ENCODE measurements around the gene LY6G6F. TPM values are rescaled to one million over a fixed set of nuclear protein-coding genes. Genes with fewer than 3 reads are reported as not detected.

LY6G6F gene
- total and polyA plus RNA-seq, 2 experiments from 2014 or later: not detected

- H3K36me3 Mint-ChIP-seq (ENCODE audit: low read depth): peaks cover 8% of the 10 kb centered on the region; the same call in 2 of the 3 replicates
- DNase-seq (ENCODE audit: low spot score) (no peak), ATAC-seq (peak; percentile 41)
- Histone ChIP-seq H3K4me3 (peak overlapping the region; percentile 80), H3K36me3 (ENCODE audit: insufficient read depth) (no peaks in the 10 kb centered on the region), H3K27me3 (ENCODE audit: insufficient read depth) (no peaks in the 10 kb centered on the region), H3K27ac (ENCODE audit: low read depth) (peak overlapping the region; percentile 89; the same call in 1 of the 2 replicates), H2AFZ (peak overlapping the region; percentile 80), H3K4me2 (peak overlapping the region; percentile 86), H3K4me1 (ENCODE audit: insufficient read depth) (peaks cover 5% of the 10 kb centered on the region; the same call in 1 of the 2 replicates), H3F3A (replicated peaks; ENCODE audit: low read depth) (peaks cover 3% of the 10 kb centered on the region; the same call in 1 of the 2 replicates), H4K20me1 (replicated peaks; ENCODE audit: insufficient read depth) (peaks cover 3% of the 10 kb centered on the region; the same call in 1 of the 2 replicates), H3K9me2 (ENCODE audit: insufficient read depth) (no peaks in the 10 kb centered on the region), H3K79me2 (replicated peaks; ENCODE audit: insufficient read depth) (peaks cover 14% of the 10 kb centered on the region)
- TF ChIP-seq EZH2phosphoT487 (IDR thresholded peaks at IDR 0.05; ENCODE audit: unreplicated experiment) (no peak), NANOG (IDR thresholded peaks at IDR 0.05; ENCODE audit: borderline replicate concordance) (no peak)
- TF ChIP-seq, protein P1, sequence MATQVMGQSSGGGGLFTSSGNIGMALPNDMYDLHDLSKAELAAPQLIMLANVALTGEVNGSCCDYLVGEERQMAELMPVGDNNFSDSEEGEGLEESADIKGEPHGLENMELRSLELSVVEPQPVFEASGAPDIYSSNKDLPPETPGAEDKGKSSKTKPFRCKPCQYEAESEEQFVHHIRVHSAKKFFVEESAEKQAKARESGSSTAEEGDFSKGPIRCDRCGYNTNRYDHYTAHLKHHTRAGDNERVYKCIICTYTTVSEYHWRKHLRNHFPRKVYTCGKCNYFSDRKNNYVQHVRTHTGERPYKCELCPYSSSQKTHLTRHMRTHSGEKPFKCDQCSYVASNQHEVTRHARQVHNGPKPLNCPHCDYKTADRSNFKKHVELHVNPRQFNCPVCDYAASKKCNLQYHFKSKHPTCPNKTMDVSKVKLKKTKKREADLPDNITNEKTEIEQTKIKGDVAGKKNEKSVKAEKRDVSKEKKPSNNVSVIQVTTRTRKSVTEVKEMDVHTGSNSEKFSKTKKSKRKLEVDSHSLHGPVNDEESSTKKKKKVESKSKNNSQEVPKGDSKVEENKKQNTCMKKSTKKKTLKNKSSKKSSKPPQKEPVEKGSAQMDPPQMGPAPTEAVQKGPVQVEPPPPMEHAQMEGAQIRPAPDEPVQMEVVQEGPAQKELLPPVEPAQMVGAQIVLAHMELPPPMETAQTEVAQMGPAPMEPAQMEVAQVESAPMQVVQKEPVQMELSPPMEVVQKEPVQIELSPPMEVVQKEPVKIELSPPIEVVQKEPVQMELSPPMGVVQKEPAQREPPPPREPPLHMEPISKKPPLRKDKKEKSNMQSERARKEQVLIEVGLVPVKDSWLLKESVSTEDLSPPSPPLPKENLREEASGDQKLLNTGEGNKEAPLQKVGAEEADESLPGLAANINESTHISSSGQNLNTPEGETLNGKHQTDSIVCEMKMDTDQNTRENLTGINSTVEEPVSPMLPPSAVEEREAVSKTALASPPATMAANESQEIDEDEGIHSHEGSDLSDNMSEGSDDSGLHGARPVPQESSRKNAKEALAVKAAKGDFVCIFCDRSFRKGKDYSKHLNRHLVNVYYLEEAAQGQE (IDR thresholded peaks at IDR 0.05; ENCODE audit: unreplicated experiment): no peak
- no peaks in the 10 kb centered on the region for H3K9me3 Mint-ChIP-seq
- peak overlapping the region; percentile 95 for H3K27ac Mint-ChIP-seq
- peaks cover 10% of the 10 kb centered on the region for H3K4me1 Mint-ChIP-seq
- peak overlapping the region; percentile 96 for H3K4me3 Mint-ChIP-seq
- H3K27me3 Mint-ChIP-seq (ENCODE audit: insufficient read depth, low read depth, poor library complexity): peaks cover 10% of the 10 kb centered on the region
Observed at GRCh38 chr6:31702405-31702818, 4.3 kb upstream of the LY6G6F start.

DNA sequence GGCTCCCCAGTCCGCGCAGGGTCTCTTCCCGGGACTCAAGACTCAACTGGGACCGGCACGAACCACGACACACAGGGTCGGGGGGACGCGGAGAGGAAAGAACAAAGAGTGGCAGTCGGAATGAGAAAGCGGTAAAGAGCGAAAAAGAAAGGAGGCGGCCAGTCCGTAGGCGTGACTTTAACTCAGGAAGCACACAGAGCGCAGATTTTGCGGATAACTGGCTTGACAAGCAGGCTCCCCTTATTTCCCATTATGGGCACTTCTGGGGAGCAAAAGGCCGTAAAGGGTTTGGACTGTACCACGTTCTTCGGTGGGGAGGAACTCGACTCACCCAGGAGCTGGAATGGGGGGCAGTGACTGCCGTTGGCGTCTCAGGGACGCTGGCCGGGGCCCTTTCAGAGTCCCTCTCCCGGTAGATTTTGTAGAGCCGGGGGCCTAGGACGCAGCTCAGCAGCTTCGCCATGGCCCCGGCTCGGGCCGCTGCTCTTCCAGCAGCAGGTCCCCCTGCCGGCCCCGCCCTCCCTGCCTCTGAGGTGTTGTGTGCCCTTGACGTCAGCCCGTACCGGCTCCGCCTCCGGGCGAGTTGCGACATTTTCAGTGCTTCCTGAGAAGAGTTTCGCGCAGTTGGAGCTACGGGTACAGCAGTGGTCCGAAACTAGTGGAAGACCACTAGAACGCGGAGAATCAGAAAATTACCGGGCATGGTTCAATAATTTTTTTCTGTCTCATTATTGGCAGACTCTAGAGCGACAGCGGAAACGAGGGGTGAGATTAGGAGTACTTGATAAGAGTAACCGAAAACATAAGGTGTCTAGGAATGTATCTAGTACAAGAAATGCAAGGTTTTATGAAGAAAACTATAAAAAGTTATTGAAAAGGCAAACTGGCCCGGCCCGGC, 3.6 kb upstream of the LY6G6F start, which contains the start of gene ABHD16A:
Gene ABHD16A (minus strand): TSS at position 506 of the 898 bp plus-strand sequence. CDS start 43 bp downstream, at position 463.
- Histone ChIP-seq H3K36me3 (ENCODE audit: insufficient read depth) (no peaks in the 10 kb centered on the region), H2AFZ (peak within 1 kb of the TSS; percentile 90), H3K4me3 (peak within 1 kb of the TSS; percentile 80), H3K27me3 (ENCODE audit: insufficient read depth) (no peaks in the 10 kb centered on the region), H3K9me2 (ENCODE audit: insufficient read depth) (no peaks in the 10 kb centered on the region), H3K27ac (ENCODE audit: low read depth) (peak within 1 kb of the TSS; percentile 89), H4K20me1 (replicated peaks; ENCODE audit: insufficient read depth) (peaks cover 3% of the 10 kb centered on the region; the same call in 1 of the 2 replicates), H3K4me2 (peak within 1 kb of the TSS; percentile 86), H3F3A (replicated peaks; ENCODE audit: low read depth) (peaks cover 3% of the 10 kb centered on the region; the same call in 1 of the 2 replicates), H3K4me1 (ENCODE audit: insufficient read depth) (peaks cover 5% of the 10 kb centered on the region; the same call in 1 of the 2 replicates), H3K79me2 (replicated peaks; ENCODE audit: insufficient read depth) (peaks cover 14% of the 10 kb centered on the region)
- H3K27ac Mint-ChIP-seq: peak within 1 kb of the TSS; percentile 95
- H3K27me3 Mint-ChIP-seq (ENCODE audit: insufficient read depth, low read depth, poor library complexity): peaks cover 11% of the 10 kb centered on the region
- DNase-seq (ENCODE audit: low spot score) (peak; percentile 99), ATAC-seq (peak; percentile 95)
- H3K9me3 Mint-ChIP-seq: no peaks in the 10 kb centered on the region
- peak within 1 kb of the TSS; percentile 96 for H3K4me3 Mint-ChIP-seq
- peaks cover 4% of the 10 kb centered on the region; the same call in 2 of the 3 replicates for H3K36me3 Mint-ChIP-seq (ENCODE audit: low read depth)
- peaks cover 10% of the 10 kb centered on the region for H3K4me1 Mint-ChIP-seq
- TF ChIP-seq, protein P1 (IDR thresholded peaks at IDR 0.05; ENCODE audit: unreplicated experiment): no peak
- no peak for TF ChIP-seq JUNB (IDR thresholded peaks at IDR 0.05; ENCODE audit: unreplicated experiment)
- TF ChIP-seq ZNF331 (CRISPR knock-in tag; IDR thresholded peaks at IDR 0.05; ENCODE audit: low read depth): no peak
- TF ChIP-seq, protein P2, sequence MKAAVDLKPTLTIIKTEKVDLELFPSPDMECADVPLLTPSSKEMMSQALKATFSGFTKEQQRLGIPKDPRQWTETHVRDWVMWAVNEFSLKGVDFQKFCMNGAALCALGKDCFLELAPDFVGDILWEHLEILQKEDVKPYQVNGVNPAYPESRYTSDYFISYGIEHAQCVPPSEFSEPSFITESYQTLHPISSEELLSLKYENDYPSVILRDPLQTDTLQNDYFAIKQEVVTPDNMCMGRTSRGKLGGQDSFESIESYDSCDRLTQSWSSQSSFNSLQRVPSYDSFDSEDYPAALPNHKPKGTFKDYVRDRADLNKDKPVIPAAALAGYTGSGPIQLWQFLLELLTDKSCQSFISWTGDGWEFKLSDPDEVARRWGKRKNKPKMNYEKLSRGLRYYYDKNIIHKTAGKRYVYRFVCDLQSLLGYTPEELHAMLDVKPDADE (IDR thresholded peaks at IDR 0.05): peak; percentile 63; the same call in 1 of the 2 replicates
- TF ChIP-seq ZNF114 (CRISPR knock-in tag; IDR thresholded peaks at IDR 0.05): no peak
- no peak for TF ChIP-seq STAT1 (IDR thresholded peaks at IDR 0.05; ENCODE audit: unreplicated experiment)
- TF ChIP-seq CTCF (conservative IDR thresholded peaks at IDR 0.05; ENCODE audit: low read depth in 2 of 2): no peak
